CD8-positive, alpha-beta memory T cell (primary cell): ENCODE data around the gene PML. TPM values are rescaled to one million over a fixed set of nuclear protein-coding genes. Genes with fewer than 3 reads are reported as not detected.
"Not testable (repeated sequence)": the region's sequence is repeated elsewhere in the genome, so short reads cannot be mapped to it uniquely, and the experiment has no call there.

Experiments used
- CTCF ChIA-PET: fragments of 350-600 bp; sonication (Branson Sonifier 250); formaldehyde crosslinking; loops from one replicate; lab custom pipeline; 2021; ENCODE audit warnings: antibody characterized with exemption; lab: Charles Lee
- POLR2A ChIA-PET: fragments of 350-600 bp; sonication (Branson Sonifier 250); formaldehyde crosslinking; loops from one replicate; lab custom pipeline; 2021; ENCODE audit warnings: antibody characterized with exemption; lab: Charles Lee
- DNase-seq, 5 donors: peaks; one replicate each; pipeline versions ENCODE4 v3.0.0 to v3.0.0-alpha.2; 2020 to 2022; ENCODE audit warnings: mixed read lengths in 1 of 5
- H3K27ac ChIP-seq: one replicate; pipeline ENCODE4 v1.7.0; 2013; ENCODE audit warnings: low read depth, mild to moderate bottlenecking, low read length, moderate library complexity
- H3K27me3 ChIP-seq: 2 replicates; pipeline ENCODE4 v1.7.0; 2013; ENCODE audit warnings: low read length, mild to moderate bottlenecking; ENCODE audit not compliant: insufficient read depth, poor library complexity, severe bottlenecking
- H3K36me3 ChIP-seq: 2 replicates; pipeline ENCODE4 v1.7.0; 2013; ENCODE audit warnings: mild to moderate bottlenecking, low read length, moderate library complexity; ENCODE audit not compliant: insufficient read depth
- H3K4me1 ChIP-seq: 2 replicates; pipeline ENCODE4 v1.7.0; 2013; ENCODE audit warnings: mild to moderate bottlenecking, low read length, moderate library complexity; ENCODE audit not compliant: insufficient read depth
- H3K4me3 ChIP-seq: 2 replicates; pipeline ENCODE4 v1.7.0; 2013; ENCODE audit warnings: mild to moderate bottlenecking, low read length
- H3K9me3 ChIP-seq: 2 replicates; pipeline ENCODE4 v1.7.0; 2013; ENCODE audit warnings: mild to moderate bottlenecking, low read length
- H3K27ac Mint-ChIP-seq, 8 donors: one replicate each; pipeline ENCODE4 v1.8.0; 2020 to 2021; ENCODE audit warnings: mixed read lengths in 8 of 8, mild to moderate bottlenecking in 6 of 8, inconsistent platforms in 3 of 8, moderate library complexity in 3 of 8
- H3K27me3 Mint-ChIP-seq, 2 donors: one replicate each; pipeline ENCODE4 v1.8.0; 2020 to 2021; ENCODE audit warnings: mixed read lengths in 2 of 2, mild to moderate bottlenecking in 1 of 2, moderate library complexity in 1 of 2
- H3K36me3 Mint-ChIP-seq, 3 donors: one replicate each; pipeline ENCODE4 v1.8.0; 2020 to 2021; ENCODE audit warnings: mixed read lengths in 3 of 3, inconsistent platforms in 1 of 3, mild to moderate bottlenecking in 1 of 3
- H3K4me1 Mint-ChIP-seq, 3 donors: one replicate each; pipeline ENCODE4 v1.8.0; 2020 to 2021; ENCODE audit warnings: mixed read lengths in 3 of 3, inconsistent platforms in 1 of 3, mild to moderate bottlenecking in 1 of 3
- H3K4me3 Mint-ChIP-seq, 7 donors: one replicate each; pipeline ENCODE4 v1.8.0; 2020 to 2021; ENCODE audit warnings: mixed read lengths in 7 of 7, mild to moderate bottlenecking in 6 of 7, moderate library complexity in 4 of 7, inconsistent platforms in 2 of 7
- H3K9me3 Mint-ChIP-seq, 5 donors: one replicate each; pipeline ENCODE4 v1.8.0; 2020 to 2022; ENCODE audit warnings: mixed read lengths in 5 of 5, mild to moderate bottlenecking in 3 of 5, moderate library complexity in 2 of 5, inconsistent platforms in 1 of 5
- polyA plus RNA-seq: library from polyadenylated mRNA; unstranded; fragments of 300-500 nt; fragmentation: Illumina TruSeq; gene quantifications from one replicate; pipeline ENCODE4 v1.2.3, GENCODE V29; 2021
- total RNA-seq, 2 experiments: library from RNA; stranded (reverse); gene quantifications; one replicate each; pipeline ENCODE4 v1.2.3, GENCODE V29; 2021

The PML gene
- total and polyA plus RNA-seq, 3 experiments from 2014 or later = 32.3 to 37.4 (median 35.5) TPM

DNA sequence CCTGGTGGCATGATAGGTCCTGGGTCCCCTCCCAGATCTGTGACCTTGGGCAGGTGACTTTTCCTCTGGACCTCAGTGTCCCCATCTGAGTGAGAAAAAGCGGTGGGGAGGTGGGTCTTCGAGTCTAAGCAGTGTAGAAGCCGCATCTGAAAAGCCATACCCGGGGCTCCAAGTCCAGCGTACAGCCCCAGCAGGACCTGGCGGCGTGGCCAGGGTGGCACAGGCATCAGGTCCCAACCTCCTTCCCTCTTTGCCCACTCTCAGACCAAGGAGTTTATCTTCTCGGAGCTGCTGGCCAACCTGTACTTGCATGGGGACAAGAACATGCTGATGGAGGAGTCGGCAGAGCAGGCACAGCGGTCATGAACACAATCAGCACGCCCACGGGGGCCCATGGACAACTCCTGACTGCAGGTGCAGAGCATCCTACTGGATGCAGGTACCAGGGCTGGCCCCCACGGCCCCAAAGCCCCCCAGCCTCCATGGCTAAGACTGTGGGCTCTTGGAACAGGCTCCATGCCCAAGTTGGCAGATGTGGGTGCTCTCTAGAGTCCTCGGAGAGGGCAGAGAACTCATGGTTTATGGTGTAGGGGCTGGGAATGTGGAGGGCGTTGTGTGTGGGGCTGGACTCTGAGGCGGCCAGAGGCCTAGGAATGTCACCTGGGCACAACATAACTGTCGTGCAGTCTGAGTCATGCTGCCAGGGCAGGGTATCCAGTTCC, 69.1 kb downstream of the PML start:
- H3K9me3 Mint-ChIP-seq, H3K36me3 ChIP-seq, H3K27me3 Mint-ChIP-seq, CTCF ChIA-PET, H3K4me3 ChIP-seq, H3K9me3 ChIP-seq, H3K4me3 Mint-ChIP-seq, H3K36me3 Mint-ChIP-seq, H3K27ac ChIP-seq, POLR2A ChIA-PET, H3K4me1 ChIP-seq, DNase-seq, H3K27me3 ChIP-seq, H3K27ac Mint-ChIP-seq: not testable (repeated sequence)
- H3K4me1 Mint-ChIP-seq = peaks cover 6 to 11% (median 7%) of the 10 kb centered on the region in 3 donors

DNA sequence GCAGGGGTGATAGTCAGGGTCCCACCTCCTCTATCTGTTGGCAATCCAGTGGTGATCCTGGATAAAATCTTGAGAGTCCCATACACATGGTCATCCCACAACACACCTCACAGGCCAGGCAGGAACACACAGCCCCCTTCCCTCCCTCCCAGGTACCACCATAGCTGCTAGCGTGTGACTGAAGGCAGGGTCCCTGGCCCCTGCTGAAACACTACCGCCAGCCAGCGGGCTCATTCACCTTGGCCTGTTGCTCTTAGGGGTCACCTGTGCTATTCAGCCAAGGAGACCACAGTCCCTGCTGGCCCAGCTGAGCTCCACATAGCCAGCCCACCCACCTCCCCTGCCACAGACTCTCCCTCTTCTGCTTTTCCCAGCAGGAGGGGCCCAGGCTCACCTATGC, 69.7 kb downstream of the PML start:
- H3K9me3 ChIP-seq, H3K27ac ChIP-seq, DNase-seq, H3K27me3 Mint-ChIP-seq, H3K4me3 ChIP-seq, H3K9me3 Mint-ChIP-seq, POLR2A ChIA-PET, H3K27me3 ChIP-seq, H3K27ac Mint-ChIP-seq, H3K4me3 Mint-ChIP-seq, H3K36me3 Mint-ChIP-seq, H3K36me3 ChIP-seq, CTCF ChIA-PET, H3K4me1 ChIP-seq, H3K4me1 Mint-ChIP-seq: not testable (repeated sequence)

DNA sequence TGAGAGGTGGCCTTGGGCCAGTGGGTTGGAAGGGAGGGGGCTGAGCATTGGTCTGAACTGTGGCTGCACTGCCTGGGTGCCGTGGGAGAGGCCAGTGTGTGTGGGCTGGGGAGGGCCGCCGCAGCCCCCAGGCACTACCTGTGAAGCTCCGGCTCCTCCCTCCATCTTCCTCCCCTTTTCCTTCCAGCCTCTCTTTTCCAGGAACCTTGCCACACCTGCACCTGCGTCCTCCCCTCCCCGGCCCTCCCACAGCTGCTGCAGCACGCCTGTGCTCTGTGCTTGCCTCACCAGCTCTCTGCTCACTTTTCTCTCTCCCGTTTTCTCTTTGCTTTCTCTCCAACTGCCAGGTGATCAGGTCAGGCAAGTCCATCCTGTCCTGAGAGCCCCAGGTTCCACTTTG, 70.3 kb downstream of the PML start:
- CTCF ChIA-PET, POLR2A ChIA-PET, H3K4me3 ChIP-seq: not testable (repeated sequence)

DNA sequence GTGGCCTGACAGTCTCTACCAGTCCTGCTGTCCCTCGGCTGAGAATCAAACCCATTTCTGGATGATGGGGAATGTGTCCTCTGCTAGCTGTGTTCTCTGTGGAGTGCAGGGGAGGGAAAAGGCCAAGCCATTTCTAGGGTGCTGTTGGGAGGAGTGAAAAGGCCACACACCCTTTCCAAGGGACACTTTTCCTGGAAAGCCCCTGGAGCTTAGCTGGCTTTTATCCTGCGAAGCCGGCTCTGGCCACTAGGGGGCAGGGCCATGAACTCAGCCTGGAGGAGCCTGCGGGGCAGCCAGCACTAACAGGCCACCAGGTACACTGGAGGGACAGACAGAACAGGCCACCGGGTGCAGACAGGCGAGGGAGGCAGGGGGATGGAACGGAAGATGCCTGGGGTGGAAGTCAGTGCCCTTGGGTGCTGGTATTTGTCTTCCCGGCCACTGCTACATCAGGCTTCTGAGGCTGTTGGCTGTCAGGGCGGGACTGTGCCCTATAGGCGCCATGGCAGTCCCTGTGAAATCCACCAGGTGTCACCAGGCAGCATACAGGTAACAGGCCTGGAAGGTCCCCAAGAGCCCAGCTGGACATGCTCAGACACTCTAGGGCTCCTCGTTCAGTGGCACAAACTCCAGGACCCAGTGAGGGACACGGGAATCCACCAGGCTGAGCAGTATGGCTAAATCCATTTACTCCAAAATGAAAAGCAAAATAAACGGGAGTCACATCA, 71.3 kb downstream of the PML start:
- H3K4me1 ChIP-seq, H3K36me3 Mint-ChIP-seq, H3K4me1 Mint-ChIP-seq, H3K9me3 Mint-ChIP-seq, H3K27ac ChIP-seq, H3K9me3 ChIP-seq, POLR2A ChIA-PET, CTCF ChIA-PET, H3K4me3 Mint-ChIP-seq, H3K4me3 ChIP-seq, H3K27me3 ChIP-seq, H3K27ac Mint-ChIP-seq, H3K36me3 ChIP-seq, H3K27me3 Mint-ChIP-seq: not testable (repeated sequence)
- peak; percentile 22 to 67 (median 39) for DNase-seq

More for the DNA sequence above, 70.3 kb downstream of the PML start:
- H3K36me3 Mint-ChIP-seq, H3K27me3 Mint-ChIP-seq, H3K4me1 ChIP-seq, H3K9me3 Mint-ChIP-seq, H3K27me3 ChIP-seq, H3K4me1 Mint-ChIP-seq, H3K27ac ChIP-seq, H3K36me3 ChIP-seq, H3K9me3 ChIP-seq, DNase-seq, H3K4me3 Mint-ChIP-seq: not testable (repeated sequence)
- peak overlapping the region in 1 of 8 donors; percentile 74 for H3K27ac Mint-ChIP-seq

DNA sequence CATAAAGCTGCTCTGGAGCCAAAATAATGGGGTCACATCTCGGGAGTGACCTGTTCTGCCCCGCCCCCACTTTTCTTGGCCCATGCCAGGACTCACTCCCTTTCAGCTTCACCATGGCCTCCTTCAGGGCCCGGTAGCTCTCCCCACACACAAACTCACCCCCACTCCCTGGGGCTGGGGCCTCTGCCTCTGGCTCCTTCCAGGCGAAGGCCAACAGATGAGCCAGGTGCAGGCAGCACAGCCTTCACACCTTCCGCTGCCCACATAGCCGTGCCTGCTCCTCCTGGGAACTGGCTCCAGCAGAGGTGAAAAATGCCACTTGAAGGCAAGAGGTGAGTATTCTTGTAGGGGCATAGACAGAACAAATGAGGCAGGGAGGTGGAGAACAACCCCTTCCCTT, 77.1 kb downstream of the PML start:
- H3K27ac Mint-ChIP-seq, H3K27ac ChIP-seq, H3K4me1 Mint-ChIP-seq, H3K36me3 ChIP-seq, DNase-seq, H3K4me3 ChIP-seq, POLR2A ChIA-PET, H3K27me3 ChIP-seq, H3K27me3 Mint-ChIP-seq, H3K4me3 Mint-ChIP-seq, H3K4me1 ChIP-seq, H3K9me3 Mint-ChIP-seq, H3K9me3 ChIP-seq, H3K36me3 Mint-ChIP-seq, CTCF ChIA-PET: not testable (repeated sequence)

DNA sequence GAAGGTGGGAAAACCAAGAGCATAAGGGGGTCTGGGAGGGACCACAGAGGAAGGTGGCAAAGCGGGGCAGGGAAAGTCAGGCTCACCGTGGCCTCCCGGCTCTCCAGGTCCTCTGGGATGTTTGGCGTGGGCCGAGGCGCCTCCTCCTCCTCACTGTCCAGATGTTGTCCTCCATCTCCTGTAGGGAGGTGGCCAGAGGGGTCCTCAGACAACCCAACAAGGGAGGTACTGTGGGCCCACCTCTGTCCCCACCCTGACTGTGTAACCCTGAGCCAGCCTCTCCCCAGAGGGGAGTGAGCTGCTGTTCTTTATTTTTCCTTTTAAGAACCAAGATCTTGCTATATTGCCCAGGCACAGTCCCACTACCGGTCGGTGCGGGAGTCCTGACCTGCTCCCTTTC, 77.6 kb downstream of the PML start:
- H3K27ac ChIP-seq, POLR2A ChIA-PET, DNase-seq, H3K4me3 Mint-ChIP-seq, H3K36me3 ChIP-seq, H3K4me1 ChIP-seq, H3K27me3 Mint-ChIP-seq, H3K27ac Mint-ChIP-seq, H3K27me3 ChIP-seq, CTCF ChIA-PET, H3K4me3 ChIP-seq, H3K9me3 Mint-ChIP-seq, H3K4me1 Mint-ChIP-seq, H3K36me3 Mint-ChIP-seq, H3K9me3 ChIP-seq: not testable (repeated sequence)

DNA sequence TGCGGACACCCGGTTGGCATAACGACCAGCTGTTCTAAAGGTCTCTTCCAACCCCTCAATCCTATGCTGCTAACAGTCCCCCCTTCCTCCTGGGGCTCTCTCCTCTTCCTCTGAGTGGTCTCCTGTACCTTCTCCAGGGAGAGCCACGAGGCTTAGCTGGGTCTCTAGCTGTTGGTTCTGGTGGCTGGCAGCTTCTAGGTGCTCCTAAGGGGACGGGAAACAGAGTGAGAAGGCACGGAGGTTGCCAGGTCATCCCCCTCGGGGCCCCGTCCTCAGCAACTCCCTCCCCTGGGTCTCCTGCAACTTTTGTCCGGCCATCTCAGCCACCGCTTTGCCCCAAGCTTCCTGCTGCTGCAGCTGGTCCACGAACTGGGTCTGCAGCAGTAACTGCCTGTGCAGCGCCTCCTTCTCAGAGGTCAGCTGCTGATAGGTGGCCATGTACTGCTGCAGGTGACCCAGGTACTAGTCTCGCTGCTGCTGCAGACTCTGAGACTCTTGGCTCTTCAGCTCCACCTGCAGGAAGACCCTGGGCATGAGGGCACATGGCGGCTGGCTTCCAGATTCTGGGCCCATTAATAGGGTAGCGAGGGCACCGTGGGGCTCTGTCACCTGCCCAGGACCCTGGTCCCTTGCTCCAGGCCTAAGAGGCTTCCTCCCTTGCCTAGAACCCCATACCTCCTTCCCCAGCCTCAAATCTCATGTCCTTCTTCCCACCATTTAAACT, 78.3 kb downstream of the PML start:
- H3K36me3 Mint-ChIP-seq, POLR2A ChIA-PET, H3K4me3 Mint-ChIP-seq, H3K9me3 Mint-ChIP-seq, H3K27me3 Mint-ChIP-seq, H3K9me3 ChIP-seq, H3K36me3 ChIP-seq, CTCF ChIA-PET, H3K4me3 ChIP-seq, H3K27ac Mint-ChIP-seq, H3K4me1 ChIP-seq, H3K27ac ChIP-seq, H3K27me3 ChIP-seq, H3K4me1 Mint-ChIP-seq: not testable (repeated sequence)
- DNase-seq = peak in 2 of 5 donors; percentile 18 to 20

DNA sequence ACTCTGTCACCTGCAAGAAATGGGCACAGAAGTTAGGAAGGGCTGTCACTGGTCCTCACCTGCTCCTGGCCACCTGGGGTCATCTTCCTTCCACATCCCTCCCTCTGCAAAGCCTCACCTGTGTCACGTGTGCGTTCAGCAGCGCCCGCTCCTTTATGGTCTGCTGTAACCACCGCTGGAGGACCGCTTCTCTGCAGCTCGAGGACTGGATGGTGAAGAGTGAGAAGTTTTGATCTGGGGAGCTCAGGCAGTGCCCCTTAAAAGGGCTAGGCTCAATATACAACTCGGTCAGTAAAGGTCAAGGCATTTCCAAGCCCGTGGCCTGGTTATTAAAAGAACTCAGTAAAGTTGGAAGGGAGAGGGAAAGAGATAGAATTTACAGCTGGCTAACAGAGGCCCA, 81.3 kb downstream of the PML start:
- H3K27me3 ChIP-seq, DNase-seq, H3K4me3 ChIP-seq, POLR2A ChIA-PET, H3K9me3 Mint-ChIP-seq, H3K27ac Mint-ChIP-seq, CTCF ChIA-PET, H3K4me3 Mint-ChIP-seq, H3K36me3 ChIP-seq, H3K4me1 ChIP-seq, H3K27ac ChIP-seq, H3K9me3 ChIP-seq, H3K27me3 Mint-ChIP-seq, H3K4me1 Mint-ChIP-seq, H3K36me3 Mint-ChIP-seq: not testable (repeated sequence)
